GM12892 (cell line): Measurements from ENCODE around the gene RFTN2.

ENCODE experiments used
- DNase-seq: peaks from one replicate; pipeline ENCODE4 v3.0.0; 2011; ENCODE audit not compliant: insufficient read length
- FAIRE-seq: peaks from 2 replicates; lab custom pipeline; 2011; peaks lifted over from hg19 to GRCh38; lab: Jason Lieb, UNC
- POLR2A ChIP-seq: IDR thresholded peaks from 2 replicates; pipeline ENCODE4 v1.6.1; 2011; ENCODE audit warnings: low read depth, low read length, control low read depth
- POLR2AphosphoS5 ChIP-seq: IDR thresholded peaks from 2 replicates; pipeline ENCODE4 v1.6.1; 2011; ENCODE audit warnings: low read depth, low read length, control low read depth
- TAF1 ChIP-seq: IDR thresholded peaks from 2 replicates; pipeline ENCODE4 v1.6.1; 2011; ENCODE audit warnings: low read depth, mild to moderate bottlenecking, control low read depth, low read length, borderline replicate concordance

RFTN2 gene

GRCh38 chr2:197620133-197620532, 55.3 kb downstream of the RFTN2 start:
- no peak for TF ChIP-seq POLR2AphosphoS5
- TF ChIP-seq TAF1 = no peak
- TF ChIP-seq POLR2A = no peak
- FAIRE-seq (no peak), DNase-seq (no peak)

DNA sequence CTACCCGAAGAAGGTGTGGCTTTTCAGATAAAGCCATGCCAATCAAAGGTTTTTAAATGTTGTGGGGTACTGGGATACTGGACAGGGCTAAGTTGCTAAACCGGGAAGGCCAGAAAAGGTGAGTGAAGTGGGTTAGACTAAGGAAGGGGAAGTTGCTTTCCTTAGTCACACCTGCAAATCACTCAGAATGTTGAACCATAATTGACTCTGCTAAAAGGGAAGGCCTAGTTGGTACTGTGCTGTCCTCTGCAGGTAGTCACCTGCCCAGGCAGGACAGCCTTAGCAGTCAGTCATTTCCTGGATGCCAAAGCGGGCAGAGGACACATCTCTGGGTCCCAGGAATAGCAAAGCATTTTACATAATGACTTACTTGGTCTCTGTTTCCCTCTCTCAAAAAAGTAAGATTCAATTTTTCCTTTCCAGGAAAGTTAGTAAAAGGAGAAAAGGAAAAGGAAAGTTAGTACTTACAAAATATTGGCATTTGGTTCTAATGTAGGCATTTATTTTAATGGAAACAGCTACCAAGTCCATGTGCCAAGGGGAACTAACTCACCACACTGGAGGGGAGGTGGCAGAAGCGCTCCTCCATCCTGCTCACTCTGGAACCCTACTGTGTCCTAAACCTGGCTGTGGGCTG, 60.3 kb downstream of the RFTN2 start:
- no peak for TF ChIP-seq POLR2A
- TF ChIP-seq TAF1 = no peak
- no peak for TF ChIP-seq POLR2AphosphoS5
- no peak for DNase-seq
- FAIRE-seq = no peak

- TF ChIP-seq POLR2A = no peak
- no peak for TF ChIP-seq POLR2AphosphoS5
- TF ChIP-seq TAF1 = no peak
- FAIRE-seq (no peak), DNase-seq (no peak)
These were observed 60.9 kb downstream of the RFTN2 start for GRCh38 chr2:197614532-197614931.

GRCh38 chr2:197613509-197613987, 61.8 kb downstream of the RFTN2 start:
- DNase-seq = no peak
- TF ChIP-seq POLR2AphosphoS5 = no peak
- TF ChIP-seq POLR2A = no peak
- TF ChIP-seq TAF1 = no peak
- FAIRE-seq = no peak

DNA sequence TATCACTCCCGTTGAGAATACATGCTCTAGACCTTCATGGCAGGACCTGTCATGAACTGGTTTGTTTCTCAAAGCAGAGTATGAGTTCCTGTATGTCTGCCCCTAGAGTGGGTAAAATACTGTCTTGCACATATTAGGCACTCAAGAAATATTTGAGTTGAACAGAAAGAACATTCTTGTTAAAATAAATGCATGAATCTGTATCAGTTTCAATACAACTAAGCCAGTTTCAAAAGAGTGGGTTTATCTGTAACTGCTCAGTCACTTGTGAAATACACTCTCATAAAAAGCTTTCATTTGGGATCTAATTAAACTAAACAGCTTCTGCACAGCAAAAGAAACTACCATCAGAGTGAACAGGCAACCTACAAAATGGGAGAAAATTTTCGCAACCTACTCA, 69.2 kb downstream of the RFTN2 start:
- TF ChIP-seq POLR2AphosphoS5 (no peak), POLR2A (no peak), TAF1 (no peak)
- DNase-seq (no peak), FAIRE-seq (peak; percentile 87)

DNA sequence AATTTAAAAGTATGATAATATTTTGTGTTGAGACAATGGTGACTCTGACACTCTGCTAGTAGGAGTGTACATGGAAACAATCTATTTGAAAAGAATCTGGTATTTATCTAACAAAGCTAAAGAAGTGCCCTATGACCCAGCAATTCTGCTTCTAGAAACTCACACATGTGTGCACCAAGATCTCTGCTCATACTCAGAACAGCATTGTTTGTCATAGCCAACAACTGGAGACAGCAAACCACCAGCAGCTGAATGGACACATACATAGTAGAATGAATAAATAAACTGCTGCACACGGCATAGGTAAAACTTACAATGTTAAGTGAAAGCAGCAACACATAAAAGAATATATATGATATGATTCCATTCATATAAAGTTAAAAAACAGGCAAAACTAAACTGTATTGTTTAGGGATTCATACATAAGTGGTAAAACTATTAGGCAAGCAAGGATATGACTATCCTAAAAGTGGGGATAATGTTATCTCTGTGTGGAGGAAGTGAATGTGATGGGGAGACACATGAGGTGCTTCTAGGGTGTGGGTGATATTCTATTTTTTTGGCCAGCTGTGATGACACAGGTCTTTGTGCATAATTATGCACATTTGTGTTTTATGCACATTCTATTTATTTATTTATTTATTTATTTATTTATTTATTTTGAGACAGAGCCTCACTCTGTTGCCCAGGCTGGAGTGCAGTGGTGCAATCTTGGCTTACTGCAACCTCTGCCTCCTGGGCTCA, 71.1 kb downstream of the RFTN2 start:
- DNase-seq (no peak), FAIRE-seq (no peak)
- TF ChIP-seq TAF1 = no peak
- TF ChIP-seq POLR2A = no peak
- no peak for TF ChIP-seq POLR2AphosphoS5

DNA sequence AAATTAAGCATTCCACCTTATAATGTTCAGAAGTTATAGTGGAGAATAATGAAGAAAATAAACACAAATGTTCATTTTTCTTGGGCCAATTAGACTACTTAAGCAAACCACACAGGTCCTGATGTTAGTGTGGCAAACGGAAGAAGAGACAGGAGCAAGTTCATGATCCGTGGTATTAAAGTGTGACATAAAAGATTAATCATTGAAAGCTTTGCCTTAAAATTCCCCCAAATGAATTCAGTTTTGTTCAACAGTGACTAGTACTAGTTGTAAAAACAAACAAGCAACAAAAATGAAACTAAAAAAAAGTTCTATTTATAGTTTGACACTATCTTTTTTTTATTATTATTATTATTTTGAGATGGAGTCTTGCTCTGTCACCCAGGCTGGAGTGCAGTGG, 73.7 kb downstream of the RFTN2 start:
- FAIRE-seq (no peak), DNase-seq (no peak)
- no peak for TF ChIP-seq POLR2AphosphoS5
- no peak for TF ChIP-seq POLR2A
- TF ChIP-seq TAF1 = no peak

DNA sequence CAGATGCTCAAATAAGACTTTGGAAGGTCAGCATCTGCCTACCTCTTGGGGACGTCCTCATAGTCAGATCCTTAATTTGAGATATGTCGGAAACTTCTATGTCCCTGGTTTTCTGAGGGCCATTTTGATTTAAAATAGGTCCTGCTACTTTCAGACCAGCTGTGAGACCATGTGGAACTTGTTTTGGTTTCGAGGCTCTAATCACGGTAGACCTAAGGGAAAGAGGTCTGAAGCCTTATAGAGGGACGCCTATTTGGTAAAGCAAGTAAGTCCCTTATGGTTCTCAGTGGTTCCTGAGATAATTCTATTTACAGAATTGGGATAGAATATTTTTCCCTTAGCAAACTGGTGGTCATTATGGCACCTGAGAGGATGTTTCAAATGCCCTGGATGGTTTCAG, 75.1 kb downstream of the RFTN2 start:
- no peak for TF ChIP-seq TAF1
- no peak for TF ChIP-seq POLR2AphosphoS5
- no peak for TF ChIP-seq POLR2A
- DNase-seq = no peak

GRCh38 chr2:197599285-197599965, 76.0 kb downstream of the RFTN2 start:
- TF ChIP-seq POLR2A (no peak), POLR2AphosphoS5 (no peak), TAF1 (no peak)
- FAIRE-seq (peak; percentile 73), DNase-seq (peak; percentile 36)

More for the DNA sequence above, 75.1 kb downstream of the RFTN2 start:
- no peak for FAIRE-seq

- FAIRE-seq (no peak), DNase-seq (no peak)
- no peak for TF ChIP-seq POLR2AphosphoS5
- no peak for TF ChIP-seq TAF1
- TF ChIP-seq POLR2A = no peak
These were observed 76.9 kb downstream of the RFTN2 start for GRCh38 chr2:197598450-197598849.

- TF ChIP-seq POLR2A = no peak
- no peak for TF ChIP-seq TAF1
- no peak for TF ChIP-seq POLR2AphosphoS5
- FAIRE-seq (no peak), DNase-seq (no peak)
These were observed 78.2 kb downstream of the RFTN2 start for GRCh38 chr2:197597166-197597565.

DNA sequence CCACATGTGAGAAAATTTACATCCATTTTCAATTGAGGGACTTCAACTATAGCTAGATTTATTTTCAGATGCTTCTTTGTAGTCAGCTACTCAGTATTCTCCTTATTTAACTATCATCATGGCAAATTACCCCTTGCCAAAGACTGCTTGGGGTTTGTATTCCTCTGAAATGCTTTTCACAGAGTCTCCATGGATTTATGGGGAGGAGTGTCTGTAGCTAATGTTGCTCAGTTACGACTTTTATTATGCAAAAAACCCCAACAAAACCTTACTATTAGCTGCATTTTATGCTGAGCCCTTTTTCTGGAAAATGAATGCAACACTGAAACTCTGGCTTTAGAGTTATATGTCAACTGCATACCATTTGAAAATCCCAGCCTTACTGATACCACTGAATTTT, 78.6 kb downstream of the RFTN2 start:
- FAIRE-seq (no peak), DNase-seq (no peak)
- TF ChIP-seq TAF1 = no peak
